Measurements from ENCODE around the gene ICAM3. TPM values are rescaled to one million over a fixed set of nuclear protein-coding genes. Genes with fewer than 3 reads are reported as not detected.

Gene ICAM3
- total and polyA plus RNA-seq, 2 experiments from 2014 or later = 8.6 to 23.4 TPM

- TF ChIP-seq EZH2 (IDR thresholded peaks at IDR 0.05; ENCODE audit: insufficient read depth, poor library complexity, severe bottlenecking) = no peak
- no peaks in the 10 kb centered on the region for H3F3A ChIP-seq (ENCODE audit: insufficient read depth)
- H3K4me1 ChIP-seq (ENCODE audit: insufficient read depth) = no peaks in the 10 kb centered on the region
- no peaks in the 10 kb centered on the region for H3K27me3 ChIP-seq (replicated peaks; ENCODE audit: insufficient read depth)
- in situ Hi-C loops (cut with MboI) = no loop called here
- no peak for DNase-seq
- H3K4me3 ChIP-seq = no peak overlapping the region
- no peaks in the 10 kb centered on the region for H4K20me1 ChIP-seq (ENCODE audit: insufficient read depth)
- no peaks in the 10 kb centered on the region for H3K9me2 ChIP-seq (ENCODE audit: insufficient read depth)
- H3K4me2 ChIP-seq (ENCODE audit: unreplicated experiment) = no peak overlapping the region
- WGBS, 2 experiments (ENCODE audit: low coverage in 1 of 2, low lambda C conversion rate in 2 of 2, missing lambda C conversion rate in 2 of 2) = 90 to 93% methylated on average over 22 to 23 of the region's 23 CpGs
- peaks cover 9% of the 10 kb centered on the region; the same call in 1 of the 2 replicates for H3K36me3 ChIP-seq (ENCODE audit: low read depth)
- H3K79me2 ChIP-seq (ENCODE audit: insufficient read depth) = no peaks in the 10 kb centered on the region
- H3K9ac ChIP-seq = no peak overlapping the region
- no peak overlapping the region for H2AFZ ChIP-seq
- no peak overlapping the region for H3K27ac ChIP-seq
- H3K9me3 ChIP-seq (ENCODE audit: low read depth) = no peaks in the 10 kb centered on the region
Measured at GRCh38 chr19:10365518-10365917, 26.1 kb upstream of the ICAM3 start.

GRCh38 chr19:10364644-10365043 lies 25.2 kb upstream of the ICAM3 start:
- Histone ChIP-seq H3K9me3 (ENCODE audit: low read depth) (no peaks in the 10 kb centered on the region), H3K4me3 (no peak overlapping the region), H2AFZ (no peak overlapping the region), H3K79me2 (ENCODE audit: insufficient read depth) (no peaks in the 10 kb centered on the region), H3K27me3 (replicated peaks; ENCODE audit: insufficient read depth) (no peaks in the 10 kb centered on the region), H3K9me2 (ENCODE audit: insufficient read depth) (no peaks in the 10 kb centered on the region), H3F3A (ENCODE audit: insufficient read depth) (no peaks in the 10 kb centered on the region), H3K36me3 (ENCODE audit: low read depth) (peaks cover 9% of the 10 kb centered on the region; the same call in 1 of the 2 replicates), H3K4me1 (ENCODE audit: insufficient read depth) (no peaks in the 10 kb centered on the region), H3K9ac (no peak overlapping the region), H4K20me1 (ENCODE audit: insufficient read depth) (no peaks in the 10 kb centered on the region), H3K4me2 (ENCODE audit: unreplicated experiment) (no peak overlapping the region), H3K27ac (no peak overlapping the region)
- TF ChIP-seq EZH2phosphoT487 (IDR thresholded peaks at IDR 0.05; ENCODE audit: insufficient read depth, low read depth) (no peak), EZH2 (IDR thresholded peaks at IDR 0.05; ENCODE audit: insufficient read depth, poor library complexity, severe bottlenecking) (no peak)
- in situ Hi-C loops (cut with MboI) = no loop called here
- no peak for DNase-seq
- WGBS, 2 experiments (ENCODE audit: low coverage in 1 of 2, low lambda C conversion rate in 2 of 2, missing lambda C conversion rate in 2 of 2) = 87 to 88% methylated on average over 18 to 19 of the region's 19 CpGs

GRCh38 chr19:10363789-10364281 lies 24.4 kb upstream of the ICAM3 start:
- H3K4me3 ChIP-seq = no peak overlapping the region
- H4K20me1 ChIP-seq (ENCODE audit: insufficient read depth) = no peaks in the 10 kb centered on the region
- H3K9ac ChIP-seq = no peak overlapping the region
- H3K9me3 ChIP-seq (ENCODE audit: low read depth) = no peaks in the 10 kb centered on the region
- no peak for DNase-seq
- no peaks in the 10 kb centered on the region for H3K27me3 ChIP-seq (replicated peaks; ENCODE audit: insufficient read depth)
- in situ Hi-C loops (cut with MboI) = no loop called here
- no peak overlapping the region for H2AFZ ChIP-seq
- no peak overlapping the region for H3K27ac ChIP-seq
- H3F3A ChIP-seq (ENCODE audit: insufficient read depth) = no peaks in the 10 kb centered on the region
- no peaks in the 10 kb centered on the region for H3K9me2 ChIP-seq (ENCODE audit: insufficient read depth)
- no peak overlapping the region for H3K4me2 ChIP-seq (ENCODE audit: unreplicated experiment)
- H3K36me3 ChIP-seq (ENCODE audit: low read depth) = peaks cover 9% of the 10 kb centered on the region; the same call in 1 of the 2 replicates
- TF ChIP-seq EZH2phosphoT487 (IDR thresholded peaks at IDR 0.05; ENCODE audit: insufficient read depth, low read depth) (no peak), EZH2 (IDR thresholded peaks at IDR 0.05; ENCODE audit: insufficient read depth, poor library complexity, severe bottlenecking) (no peak)
- 86 to 90% methylated on average over 12 of the region's 12 CpGs for WGBS, 2 experiments (ENCODE audit: low coverage in 1 of 2, low lambda C conversion rate in 2 of 2, missing lambda C conversion rate in 2 of 2)
- H3K79me2 ChIP-seq (ENCODE audit: insufficient read depth) = no peaks in the 10 kb centered on the region
- H3K4me1 ChIP-seq (ENCODE audit: insufficient read depth) = no peaks in the 10 kb centered on the region

DNA sequence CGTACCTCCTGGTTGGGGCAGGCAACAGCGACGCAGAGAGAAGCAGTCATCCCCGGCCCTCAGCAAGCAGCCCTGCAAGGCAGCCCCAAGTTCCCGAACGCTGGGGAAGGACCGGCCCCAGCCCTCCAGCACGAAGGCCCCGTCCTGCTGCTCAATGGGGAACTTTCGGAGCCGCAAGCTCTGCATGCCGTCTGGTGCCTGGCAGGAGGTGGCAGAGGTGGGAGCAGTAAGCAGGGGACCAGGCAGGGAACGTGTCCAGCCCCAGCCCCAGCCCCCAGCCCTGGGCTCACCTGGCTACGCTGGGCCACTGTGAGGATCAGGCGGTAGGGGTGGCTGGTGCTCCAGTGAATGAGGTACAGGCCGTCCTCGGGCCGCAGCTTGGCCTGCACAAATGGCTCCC lies 22.8 kb upstream of the ICAM3 start:
- H3K9ac ChIP-seq = no peak overlapping the region
- H3K36me3 ChIP-seq (ENCODE audit: low read depth) = peaks cover 6% of the 10 kb centered on the region; the same call in 1 of the 2 replicates

More for the DNA sequence above, 22.8 kb upstream of the ICAM3 start:
- DNase-seq = no peak
- H3F3A ChIP-seq (ENCODE audit: insufficient read depth) = no peaks in the 10 kb centered on the region
- no peaks in the 10 kb centered on the region for H3K9me3 ChIP-seq (ENCODE audit: low read depth)
- H3K4me2 ChIP-seq (ENCODE audit: unreplicated experiment) = no peak overlapping the region
- no peak for TF ChIP-seq EZH2 (IDR thresholded peaks at IDR 0.05; ENCODE audit: insufficient read depth, poor library complexity, severe bottlenecking)
- TF ChIP-seq EZH2phosphoT487 (IDR thresholded peaks at IDR 0.05; ENCODE audit: insufficient read depth, low read depth) = no peak
- H3K79me2 ChIP-seq (ENCODE audit: insufficient read depth) = no peaks in the 10 kb centered on the region
- WGBS, 2 experiments (ENCODE audit: low coverage in 1 of 2, low lambda C conversion rate in 2 of 2, missing lambda C conversion rate in 2 of 2) = 91 to 93% methylated on average over 17 to 18 of the region's 18 CpGs
- no peak overlapping the region for H2AFZ ChIP-seq
- no peak overlapping the region for H3K27ac ChIP-seq
- no peaks in the 10 kb centered on the region for H3K4me1 ChIP-seq (ENCODE audit: insufficient read depth)
- in situ Hi-C loops (cut with MboI) = no loop called here
- H3K9me2 ChIP-seq (ENCODE audit: insufficient read depth) = no peaks in the 10 kb centered on the region
- H3K27me3 ChIP-seq (replicated peaks; ENCODE audit: insufficient read depth) = no peaks in the 10 kb centered on the region
- no peaks in the 10 kb centered on the region for H4K20me1 ChIP-seq (ENCODE audit: insufficient read depth)
- no peak overlapping the region for H3K4me3 ChIP-seq
